DOHH2 (cell line): ENCODE measurements around the gene MBD4.
"Not testable (repeated sequence)": the region's sequence is repeated elsewhere in the genome, so short reads cannot be mapped to it uniquely, and the experiment has no call there.

ENCODE experiments used
- H3F3A ChIP-seq: fragments of 200-600 bp; sonication (generic), shearing (Covaris generic); 2 replicates; pipeline ENCODE4 v1.6.0; 2016; ENCODE audit warnings: antibody characterized with exemption, mild to moderate bottlenecking; ENCODE audit not compliant: control insufficient read depth, insufficient read depth
- H3K27ac ChIP-seq: fragments of 200-600 bp; sonication (generic); 2 replicates; pipeline ENCODE4 v1.5.1; 2014; ENCODE audit warnings: low read depth, mild to moderate bottlenecking, low read length, moderate library complexity
- H3K27me3 ChIP-seq: fragments of 200-600 bp; sonication (generic); 2 replicates; pipeline ENCODE4 v1.6.1; 2014; ENCODE audit warnings: mild to moderate bottlenecking, low read length, mixed read lengths; ENCODE audit not compliant: control insufficient read depth
- H3K36me3 ChIP-seq: fragments of 200-600 bp; sonication (generic); 2 replicates; pipeline ENCODE4 v1.6.1; 2014; ENCODE audit warnings: mild to moderate bottlenecking, low read length, moderate library complexity, mixed read lengths; ENCODE audit not compliant: control insufficient read depth
- H3K4me1 ChIP-seq: fragments of 200-600 bp; sonication (generic); 2 replicates; pipeline ENCODE4 v1.6.1; 2014; ENCODE audit warnings: mild to moderate bottlenecking, low read length, mixed read lengths; ENCODE audit not compliant: control insufficient read depth
- H3K4me2 ChIP-seq: fragments of 200-600 bp; sonication (generic); 2 replicates; pipeline ENCODE4 v1.6.0; 2014; ENCODE audit warnings: mild to moderate bottlenecking, low read length, moderate library complexity
- H3K4me3 ChIP-seq: fragments of 200-600 bp; sonication (generic); 2 replicates; pipeline ENCODE4 v1.5.1; 2014; ENCODE audit warnings: mild to moderate bottlenecking, low read length, mixed read lengths
- H3K79me2 ChIP-seq: fragments of 200-600 bp; sonication (generic); 2 replicates; pipeline ENCODE4 v1.6.1; 2014; ENCODE audit warnings: mild to moderate bottlenecking, low read length, mixed read lengths; ENCODE audit not compliant: control insufficient read depth
- H3K9me2 ChIP-seq: fragments of 200-600 bp; sonication (generic); replicated peaks from 2 replicates; pipeline ENCODE4 v1.6.1; 2014; ENCODE audit warnings: mild to moderate bottlenecking, low read length, mixed read lengths; ENCODE audit not compliant: control insufficient read depth
- H3K9me3 ChIP-seq: fragments of 200-600 bp; sonication (generic); 2 replicates; pipeline ENCODE4 v1.6.1; 2014; ENCODE audit warnings: antibody characterized with exemption, low read length, mixed read lengths; ENCODE audit not compliant: control insufficient read depth, insufficient read depth
- H4K20me1 ChIP-seq: fragments of 200-600 bp; sonication (generic); 2 replicates; pipeline ENCODE4 v1.6.0; 2014; ENCODE audit warnings: low read depth, mild to moderate bottlenecking, antibody characterized with exemption, low read length, moderate library complexity; ENCODE audit not compliant: control insufficient read depth, insufficient read depth
- EZH2phosphoT487 ChIP-seq: fragments of 200-600 bp; sonication (generic); IDR thresholded peaks from 2 replicates; pipeline ENCODE4 v1.6.1; 2017; ENCODE audit warnings: borderline replicate concordance, mild to moderate bottlenecking, antibody characterized with exemption, low read length, moderate library complexity, mixed read lengths
- TF ChIP-seq, protein P1 (sequence below): fragments of 200-600 bp; sonication (generic); IDR thresholded peaks from one replicate; pipeline ENCODE4 v1.5.1; 2014; ENCODE audit warnings: antibody characterized with exemption, mild to moderate bottlenecking, low read depth, low read length; ENCODE audit not compliant: poor library complexity, severe bottlenecking

MBD4 gene

DNA sequence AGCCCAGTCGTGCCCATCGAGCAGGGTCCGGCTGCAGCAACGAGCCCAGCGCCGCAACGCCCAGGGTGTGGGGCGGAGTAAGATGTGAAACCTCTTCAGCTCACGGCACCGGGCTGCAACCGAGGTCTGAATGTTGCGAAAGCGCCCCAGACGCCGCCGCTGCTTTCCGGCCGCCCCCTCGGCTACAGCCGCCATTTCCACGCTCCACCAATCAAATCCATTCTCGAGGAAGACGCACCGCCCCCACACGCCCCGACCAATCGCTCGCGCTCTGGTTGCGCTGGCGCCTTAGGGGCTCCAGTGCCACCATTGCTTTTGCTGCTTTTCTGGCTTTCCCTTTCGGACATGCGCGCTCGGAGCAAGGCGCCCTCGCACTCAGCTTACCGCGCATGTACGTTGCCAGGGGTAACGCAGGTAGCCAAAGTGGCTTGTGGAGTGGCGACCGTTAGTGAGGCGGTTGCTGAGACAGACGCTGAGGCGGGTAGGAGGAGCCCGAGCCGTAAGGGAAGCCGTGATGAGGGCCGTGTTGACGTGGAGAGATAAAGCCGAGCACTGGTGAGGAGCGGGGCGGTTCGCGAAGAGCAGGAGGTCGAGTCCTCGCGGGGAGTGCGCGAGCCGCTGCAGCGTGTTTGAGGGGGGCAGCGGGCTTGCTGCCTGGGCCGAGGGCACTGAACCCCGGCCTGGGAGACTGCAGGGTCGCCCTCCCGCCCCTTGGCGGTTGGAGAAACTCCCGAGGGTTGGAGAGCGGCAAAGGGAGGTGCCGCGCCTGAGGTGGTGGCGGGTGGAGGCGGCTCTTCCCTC, at the start of gene MBD4, which contains the start of gene IFT122:
MBD4 (minus strand) TSS at position 132 of the 801 bp plus-strand sequence; CDS start at position 17, 115 bp downstream.
IFT122 (plus strand) TSS at position 408 of the 801 bp plus-strand sequence; CDS start at position 515, 107 bp downstream.
- peaks cover 40% of the 10 kb centered on the region for H3K36me3 ChIP-seq
- H3K4me2 ChIP-seq, result peak within 1 kb of the TSS; percentile 90
- H3K9me3 ChIP-seq, result no peaks in the 10 kb centered on the region
- H3K4me3 ChIP-seq, result peak within 1 kb of the TSS; percentile 91
- no peaks in the 10 kb centered on the region for H4K20me1 ChIP-seq
- no peaks in the 10 kb centered on the region for H3K27me3 ChIP-seq
- peak within 1 kb of the TSS; percentile 89 for H3K27ac ChIP-seq
- TF ChIP-seq EZH2phosphoT487, result no peak
- TF ChIP-seq, protein P1, sequence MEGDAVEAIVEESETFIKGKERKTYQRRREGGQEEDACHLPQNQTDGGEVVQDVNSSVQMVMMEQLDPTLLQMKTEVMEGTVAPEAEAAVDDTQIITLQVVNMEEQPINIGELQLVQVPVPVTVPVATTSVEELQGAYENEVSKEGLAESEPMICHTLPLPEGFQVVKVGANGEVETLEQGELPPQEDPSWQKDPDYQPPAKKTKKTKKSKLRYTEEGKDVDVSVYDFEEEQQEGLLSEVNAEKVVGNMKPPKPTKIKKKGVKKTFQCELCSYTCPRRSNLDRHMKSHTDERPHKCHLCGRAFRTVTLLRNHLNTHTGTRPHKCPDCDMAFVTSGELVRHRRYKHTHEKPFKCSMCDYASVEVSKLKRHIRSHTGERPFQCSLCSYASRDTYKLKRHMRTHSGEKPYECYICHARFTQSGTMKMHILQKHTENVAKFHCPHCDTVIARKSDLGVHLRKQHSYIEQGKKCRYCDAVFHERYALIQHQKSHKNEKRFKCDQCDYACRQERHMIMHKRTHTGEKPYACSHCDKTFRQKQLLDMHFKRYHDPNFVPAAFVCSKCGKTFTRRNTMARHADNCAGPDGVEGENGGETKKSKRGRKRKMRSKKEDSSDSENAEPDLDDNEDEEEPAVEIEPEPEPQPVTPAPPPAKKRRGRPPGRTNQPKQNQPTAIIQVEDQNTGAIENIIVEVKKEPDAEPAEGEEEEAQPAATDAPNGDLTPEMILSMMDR, result no peak
- H3K4me1 ChIP-seq, result peaks cover 52% of the 10 kb centered on the region
- H3F3A ChIP-seq, result peaks cover 26% of the 10 kb centered on the region
- H3K79me2 ChIP-seq, result peaks cover 70% of the 10 kb centered on the region
- no peaks in the 10 kb centered on the region for H3K9me2 ChIP-seq

DNA sequence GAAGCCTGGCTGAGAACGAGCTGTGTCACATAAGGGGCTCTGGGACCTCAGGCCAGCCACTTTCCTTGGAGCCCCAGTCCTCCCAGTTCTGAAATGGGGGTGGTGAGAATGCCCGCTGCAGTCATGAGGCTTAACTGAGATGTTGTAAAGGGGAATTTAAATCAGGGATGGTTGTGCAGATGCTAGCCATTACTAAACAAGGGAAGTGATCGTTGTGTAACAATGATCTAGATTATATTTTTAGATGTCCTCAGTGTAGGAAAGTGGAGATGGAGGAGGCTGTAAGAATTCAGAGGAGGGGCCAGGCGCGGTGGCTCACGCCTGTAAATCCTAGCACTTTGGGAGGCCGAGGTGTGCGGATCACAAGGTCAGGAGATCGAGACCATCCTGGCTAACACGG, 49.5 kb upstream of the MBD4 start:
- not testable (repeated sequence) for H3F3A ChIP-seq

DNA sequence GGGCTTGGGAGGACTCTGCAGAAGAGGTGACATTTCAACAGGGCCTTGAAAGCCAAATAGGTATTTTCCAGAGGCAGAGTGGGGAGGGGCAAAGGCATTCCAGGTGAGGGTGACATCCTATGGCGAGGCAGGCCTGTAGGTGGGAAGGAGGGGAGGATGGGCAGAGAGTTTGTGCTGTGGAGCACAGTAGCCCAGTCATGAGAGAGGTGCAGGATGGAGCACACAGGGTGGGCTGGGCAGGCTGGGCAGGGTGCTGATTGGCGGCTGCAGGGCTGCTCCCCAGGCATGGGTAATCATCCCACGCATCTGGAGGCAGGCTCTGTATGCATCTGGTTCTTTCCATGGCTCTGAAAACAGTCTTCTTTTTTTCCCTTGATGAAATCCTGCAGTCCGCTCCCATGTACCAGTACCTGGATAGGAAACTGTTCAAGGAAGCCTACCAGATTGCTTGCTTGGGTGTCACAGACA, 48.2 kb upstream of the MBD4 start:
- not testable (repeated sequence) for H4K20me1 ChIP-seq, H3K4me1 ChIP-seq, H3K27ac ChIP-seq, H3K27me3 ChIP-seq, H3K9me2 ChIP-seq, H3K36me3 ChIP-seq, H3K9me3 ChIP-seq, H3K79me2 ChIP-seq, H3K4me2 ChIP-seq, H3F3A ChIP-seq, H3K4me3 ChIP-seq

More for the DNA sequence above, 49.5 kb upstream of the MBD4 start:
- not testable (repeated sequence) for H3K79me2 ChIP-seq, H3K4me1 ChIP-seq, H3K27me3 ChIP-seq, H3K9me3 ChIP-seq, H3K4me3 ChIP-seq, H3K27ac ChIP-seq, H3K9me2 ChIP-seq, H4K20me1 ChIP-seq, H3K4me2 ChIP-seq, H3K36me3 ChIP-seq

DNA sequence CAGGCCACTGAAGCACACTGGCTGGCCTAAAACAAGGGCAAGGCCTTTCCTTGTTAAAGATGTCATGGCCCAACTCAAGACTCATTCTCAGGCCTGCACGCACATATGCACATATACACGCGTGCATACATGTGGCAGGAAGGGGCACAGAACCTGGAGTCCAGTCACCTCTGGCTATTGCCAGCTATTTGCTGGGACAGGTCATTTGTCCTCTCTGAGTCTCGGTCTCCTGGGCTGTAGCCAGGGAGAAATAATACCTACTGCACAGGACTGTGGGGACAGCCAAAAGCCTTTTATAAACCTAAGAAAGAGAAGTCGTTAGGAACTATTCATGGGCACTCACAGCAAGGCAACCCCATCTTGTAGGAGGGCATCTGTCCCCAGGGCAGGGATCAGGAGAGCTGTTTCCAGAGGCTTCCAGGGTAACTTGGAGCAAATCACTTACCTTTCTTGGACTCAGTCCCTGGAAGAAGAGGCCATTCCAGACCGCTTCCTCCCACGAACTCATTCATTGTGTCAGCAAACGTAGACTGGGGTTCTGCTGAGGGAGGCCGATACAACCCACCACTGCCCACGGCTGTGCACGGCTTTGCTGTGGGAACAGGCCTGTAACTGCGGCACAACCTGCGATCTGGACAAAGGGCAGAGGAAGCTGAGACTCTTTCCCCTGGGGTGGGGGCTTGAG, 47.6 kb upstream of the MBD4 start:
- Histone ChIP-seq H3F3A (no peaks in the 10 kb centered on the region), H3K27ac (no peak overlapping the region), H3K4me2 (no peak overlapping the region)

More for the DNA sequence above, 47.6 kb upstream of the MBD4 start:
- Histone ChIP-seq H3K9me3 (no peaks in the 10 kb centered on the region), H3K79me2 (no peaks in the 10 kb centered on the region), H3K4me1 (no peaks in the 10 kb centered on the region), H3K4me3 (no peak overlapping the region), H3K36me3 (peaks cover 2% of the 10 kb centered on the region; the same call in 1 of the 2 replicates), H3K9me2 (no peaks in the 10 kb centered on the region), H3K27me3 (no peaks in the 10 kb centered on the region), H4K20me1 (no peaks in the 10 kb centered on the region)
- TF ChIP-seq, protein P1, result no peak
- no peak for TF ChIP-seq EZH2phosphoT487
